GM19468 (cell line): ENCODE data around the gene HBEGF.
A peak's percentile ranks its signal among the peaks of the same experiment; 100 is the strongest.
"Not testable (repeated sequence)": the region's sequence is repeated elsewhere in the genome, so short reads cannot be mapped to it uniquely, and the experiment has no call there.

ENCODE experiments used
- ATAC-seq: cut with Tn5 transposase; IDR thresholded peaks from one replicate; pipeline ENCODE4 v1.9.1; 2021; ENCODE audit warnings: mild to moderate bottlenecking, moderate library complexity, moderate number of reproducible peaks; ENCODE audit not compliant: unreplicated experiment; ENCODE audit errors: extremely low read depth

Gene HBEGF

DNA sequence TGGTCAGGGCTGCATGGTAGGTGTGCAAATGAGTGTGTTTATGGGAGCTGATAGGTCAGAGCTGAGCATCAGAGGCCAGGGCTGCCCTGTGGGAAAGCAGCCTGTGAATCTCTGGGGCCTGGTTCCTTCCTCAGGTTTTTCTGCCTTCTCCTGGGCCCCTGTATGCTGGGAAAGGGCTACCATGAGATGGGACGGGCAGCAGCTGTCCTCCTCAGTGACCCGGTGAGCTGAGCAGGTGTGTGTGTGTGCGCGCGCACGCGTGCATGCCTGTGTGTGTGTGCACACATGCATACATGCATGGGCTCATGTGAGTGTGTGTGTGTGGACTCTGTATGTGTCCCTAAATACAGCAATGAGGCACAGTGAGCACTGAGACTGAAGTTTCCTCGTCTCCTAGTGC lies 15.9 kb upstream of the HBEGF start:
- ATAC-seq: no peak

DNA sequence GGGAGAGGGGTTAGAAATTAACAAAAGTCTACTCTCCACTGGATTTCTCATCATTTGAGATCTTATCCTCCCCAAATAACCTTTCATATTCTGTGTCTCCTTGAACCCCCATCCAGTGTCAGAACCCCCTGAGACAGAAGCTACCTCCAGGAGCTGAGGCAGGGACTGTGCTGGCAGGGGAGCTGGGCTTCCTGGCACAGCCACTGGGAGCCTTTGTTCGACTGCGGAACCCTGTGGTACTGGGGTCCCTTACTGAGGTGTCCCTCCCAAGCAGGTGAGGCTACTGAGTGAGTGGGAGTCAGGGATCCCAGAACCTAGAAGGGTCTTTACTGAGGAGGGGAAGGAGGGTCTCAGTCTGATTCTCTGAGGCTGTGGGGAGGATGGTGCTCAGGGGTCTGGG lies 15.5 kb upstream of the HBEGF start:
- no peak for ATAC-seq

DNA sequence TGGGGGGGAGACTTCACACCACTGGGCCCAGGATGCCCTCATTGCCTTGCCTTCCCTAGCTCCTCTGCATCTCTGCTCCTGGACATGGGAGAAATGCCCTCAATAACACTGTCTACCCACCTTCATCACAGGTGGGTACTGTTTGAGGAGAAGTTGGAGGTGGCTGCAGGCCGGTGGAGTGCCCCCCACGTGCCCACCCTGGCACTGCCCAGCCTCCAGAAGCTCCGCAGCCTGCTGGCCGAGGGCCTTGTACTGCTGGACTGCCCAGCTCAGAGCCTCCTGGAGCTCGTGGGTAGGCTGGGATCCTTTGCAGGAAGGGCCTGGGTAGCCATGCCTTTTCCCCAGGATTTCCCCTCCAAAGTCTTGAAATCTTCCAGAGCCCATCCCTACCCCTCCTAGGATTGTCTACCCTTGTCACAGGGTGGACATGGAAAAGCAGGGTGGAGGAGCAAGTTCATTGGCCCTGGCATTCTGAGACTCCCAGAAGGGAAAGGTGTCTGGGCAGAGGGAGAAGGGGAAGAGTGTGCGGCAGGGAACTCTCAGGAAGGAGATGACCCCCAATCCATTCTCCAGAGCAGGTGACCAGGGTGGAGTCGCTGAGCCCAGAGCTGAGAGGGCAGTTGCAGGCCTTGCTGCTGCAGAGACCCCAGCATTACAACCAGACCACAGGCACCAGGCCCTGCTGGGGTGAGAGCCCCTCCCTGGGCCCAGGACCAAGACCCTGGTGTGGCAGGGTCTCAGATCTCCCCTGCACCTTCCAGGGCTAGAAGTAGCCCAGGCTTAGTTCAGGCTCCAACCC lies 14.5 kb upstream of the HBEGF start:
- no peak for ATAC-seq

DNA sequence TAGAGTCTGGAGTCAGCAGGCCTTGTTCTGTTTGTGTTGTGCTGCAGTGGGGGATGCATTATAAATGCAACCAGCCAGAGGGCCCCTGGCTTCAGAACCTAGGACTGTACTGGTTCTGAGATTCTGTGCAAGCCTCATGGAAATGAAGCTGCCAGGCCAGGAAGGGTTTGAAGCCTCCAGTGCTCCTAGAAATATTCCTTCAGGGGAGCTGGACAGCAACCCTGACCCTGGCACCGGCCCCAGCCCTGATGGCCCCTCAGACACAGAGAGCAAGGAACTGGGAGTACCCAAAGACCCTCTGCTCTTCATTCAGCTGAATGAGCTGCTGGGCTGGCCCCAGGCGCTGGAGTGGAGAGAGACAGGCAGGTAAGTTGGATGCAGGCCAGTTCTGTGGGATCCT lies 13.7 kb upstream of the HBEGF start, which contains the start of gene SLC4A9:
SLC4A9 (plus strand) TSS at position 94 of the 400 bp plus-strand sequence; CDS start at position 137, 43 bp downstream.
- no peak for ATAC-seq

DNA sequence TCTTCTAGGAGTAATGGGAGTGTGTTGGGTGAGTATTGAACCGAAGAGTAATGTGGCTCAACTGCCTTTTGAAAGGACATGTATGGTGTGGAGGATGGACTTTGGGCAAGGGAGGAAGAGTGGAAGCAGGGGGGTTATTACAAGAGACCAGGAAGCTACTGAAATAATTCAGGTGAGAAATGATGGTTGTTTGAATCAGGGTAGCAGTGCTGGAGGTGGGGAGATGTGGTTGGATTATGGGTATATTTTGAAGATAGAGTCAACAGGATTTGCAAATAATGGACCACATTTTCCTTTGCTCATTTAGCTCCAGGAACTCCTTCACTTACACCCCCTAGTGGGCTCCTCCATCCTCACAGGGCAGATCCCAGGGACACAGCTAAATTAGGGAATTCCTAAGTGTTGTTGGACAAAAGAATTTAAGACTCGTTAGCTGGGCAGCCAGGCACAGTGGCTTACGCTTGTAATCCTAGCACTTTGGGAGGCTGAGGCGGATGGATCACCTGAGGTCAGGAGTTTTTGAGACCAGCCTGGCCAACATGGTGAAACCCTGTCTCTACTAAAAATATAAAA lies 12.4 kb upstream of the HBEGF start:
- no peak for ATAC-seq

DNA sequence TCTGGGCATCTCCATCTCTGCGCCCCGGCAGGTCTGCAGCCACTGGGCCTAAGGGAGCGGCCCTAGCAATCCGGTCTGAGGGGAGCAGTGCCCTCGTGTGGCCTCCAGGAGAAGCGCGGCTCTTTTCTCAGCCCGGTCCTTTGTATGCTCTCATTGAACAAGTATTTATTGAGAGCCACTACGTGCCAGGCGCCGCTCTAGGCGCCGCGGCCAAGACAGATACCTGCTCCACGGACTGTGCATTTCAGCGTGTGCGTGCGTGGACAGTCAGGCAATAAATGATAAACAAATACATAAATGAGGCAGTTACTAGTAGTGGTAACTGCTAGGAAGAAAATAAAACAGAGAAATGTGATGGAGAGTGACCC lies 11.3 kb upstream of the HBEGF start:
- ATAC-seq: peak; percentile 78

DNA sequence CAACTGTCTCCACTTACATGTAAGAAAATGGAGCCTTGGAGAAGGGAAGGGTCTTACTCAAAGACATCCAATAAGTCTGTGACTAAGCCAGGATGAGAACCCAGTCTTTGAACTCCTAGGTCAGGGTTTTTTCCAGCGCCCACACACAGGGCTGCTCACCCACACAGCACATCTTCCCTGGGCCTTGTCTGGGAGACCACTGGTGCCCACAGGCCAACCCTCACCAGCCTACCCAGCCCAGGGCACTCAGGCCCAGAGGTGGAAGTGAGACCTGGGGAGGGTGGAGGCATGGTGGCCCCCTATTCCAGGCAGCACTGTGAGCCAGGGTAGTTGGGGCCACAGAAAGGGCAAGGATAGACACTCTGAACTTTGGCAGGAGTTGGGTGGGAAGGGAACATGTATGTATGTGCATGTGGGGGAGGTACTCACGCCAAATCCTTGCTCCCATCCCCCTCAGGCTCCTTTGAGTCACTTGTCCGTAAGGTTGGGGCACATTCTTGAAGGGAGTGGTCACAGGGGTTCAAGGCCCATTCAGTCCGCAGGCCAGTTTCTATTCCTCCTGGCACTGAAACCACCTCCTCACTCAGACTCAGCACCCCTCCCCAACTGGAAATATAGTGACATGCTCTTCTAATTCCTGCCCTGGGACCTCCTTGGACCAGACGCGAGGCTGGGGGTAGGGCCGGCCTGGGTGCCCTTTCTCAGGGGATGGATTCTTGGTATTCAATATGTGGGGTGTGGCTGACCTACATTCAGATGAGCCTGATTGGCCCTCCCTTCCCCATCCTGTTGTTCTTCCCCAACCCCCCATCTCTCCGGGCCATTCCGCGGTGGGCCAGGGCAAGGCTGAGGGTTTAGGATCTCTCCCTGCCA lies 10.7 kb upstream of the HBEGF start:
- ATAC-seq: no peak

DNA sequence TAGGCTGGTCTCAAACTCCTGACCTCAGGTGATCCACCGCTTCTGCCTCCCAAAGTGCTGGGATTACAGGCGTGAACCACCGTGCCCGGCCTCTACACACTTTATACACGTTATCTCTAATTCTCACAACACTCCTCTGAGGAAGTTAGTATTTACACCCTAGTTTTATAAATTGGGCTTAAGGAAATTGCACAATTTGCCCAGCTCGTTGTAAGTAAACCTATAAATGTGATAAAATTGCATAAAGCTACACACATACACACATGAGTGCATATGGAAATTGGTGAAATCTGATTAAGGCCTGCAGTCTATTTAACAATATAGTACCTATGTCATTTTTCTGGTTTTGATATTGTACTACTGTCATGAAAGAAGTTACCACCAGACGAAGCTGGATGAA lies 9.1 kb upstream of the HBEGF start:
- ATAC-seq: no peak

DNA sequence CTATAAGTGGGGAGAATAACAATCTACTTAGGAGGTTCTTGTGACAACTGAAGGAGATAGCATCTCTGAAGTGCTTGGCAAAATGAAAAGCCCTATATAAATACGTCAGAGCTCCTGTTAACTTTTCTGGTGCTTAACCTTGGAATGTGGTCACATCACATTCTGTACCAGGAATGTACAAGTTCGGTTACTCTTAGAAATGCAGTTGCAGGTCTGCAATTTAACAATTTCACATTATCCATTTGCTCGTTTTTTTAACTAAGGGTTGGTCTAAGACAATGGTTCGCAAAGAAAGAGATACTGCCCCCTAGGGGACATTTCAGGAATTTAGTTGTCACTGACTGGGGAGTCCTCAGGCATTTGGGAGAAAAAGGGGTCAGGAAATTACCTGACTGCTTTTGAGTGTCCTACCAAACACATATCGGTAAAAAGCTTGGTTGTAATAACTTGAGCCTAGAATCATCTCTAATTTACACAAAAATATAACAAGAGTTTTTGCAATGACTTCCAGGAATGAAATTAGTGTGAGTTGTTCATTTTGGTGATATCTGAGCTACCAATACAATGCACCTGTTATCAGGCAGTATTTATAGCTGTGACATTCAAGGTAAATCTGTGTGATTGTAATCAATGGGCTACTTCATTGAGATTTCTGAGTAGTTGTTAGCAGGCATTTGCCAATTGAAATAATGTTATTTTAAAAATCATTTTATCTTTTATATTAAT lies 5.4 kb upstream of the HBEGF start:
- ATAC-seq: peak; percentile 34

DNA sequence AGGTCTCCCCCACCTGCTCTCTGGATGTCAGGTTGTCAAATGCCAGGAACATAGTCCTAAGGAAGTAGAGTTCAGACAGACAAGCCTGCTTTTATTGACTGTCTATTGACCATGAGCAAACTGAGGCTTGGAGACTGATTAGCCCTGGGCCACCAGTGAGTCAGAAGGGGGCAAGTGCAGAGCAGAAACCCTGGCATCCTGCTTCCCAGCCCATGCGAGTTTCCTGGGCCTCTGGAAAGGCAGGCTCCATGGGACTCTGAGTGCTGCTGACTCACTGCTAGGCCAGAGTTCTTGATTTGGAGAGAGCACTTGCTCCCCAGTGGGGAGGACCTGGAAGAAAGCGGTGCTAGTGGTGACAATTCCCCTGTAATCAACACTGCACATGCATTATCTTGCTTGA lies 2.8 kb upstream of the HBEGF start:
- no peak for ATAC-seq

DNA sequence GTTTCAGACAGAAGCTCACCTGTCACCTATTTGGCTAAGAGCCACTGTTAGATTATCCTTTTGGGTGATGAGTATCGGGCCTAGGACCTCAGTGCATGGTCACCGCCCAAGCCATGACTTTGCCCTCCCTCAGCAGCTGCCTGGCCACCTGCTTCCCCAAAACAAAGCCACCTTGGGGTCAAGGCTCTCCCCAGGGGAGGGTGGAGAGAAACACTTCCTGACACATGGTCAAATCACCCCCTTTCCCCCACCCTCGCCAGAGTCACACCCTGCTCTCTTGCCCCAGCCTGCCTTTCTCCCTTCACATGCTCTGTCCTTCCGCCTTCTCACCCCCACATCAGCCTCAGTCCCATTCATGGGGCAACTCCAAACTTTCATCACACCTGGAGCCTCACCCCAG lies 1.7 kb upstream of the HBEGF start:
- ATAC-seq: no peak

DNA sequence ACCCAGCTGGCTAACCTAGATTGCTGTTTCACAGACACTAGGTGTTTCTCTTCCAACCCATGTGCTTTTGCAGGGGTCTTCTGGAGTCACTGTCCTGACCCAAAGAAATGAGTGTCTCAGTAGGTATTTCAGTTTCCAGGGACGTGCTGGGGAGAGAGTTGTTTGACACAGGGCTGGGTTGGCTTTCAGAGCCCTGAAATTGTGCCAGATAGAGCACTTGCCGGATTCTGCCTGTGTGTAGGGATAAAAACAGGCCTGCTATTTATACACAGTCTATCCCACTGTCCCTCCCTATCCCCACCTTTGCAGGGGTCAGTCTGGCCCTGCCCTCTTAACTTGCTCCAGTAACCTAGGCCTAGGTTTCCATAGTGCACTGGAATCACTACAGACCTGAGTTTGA lies 957 bp upstream of the HBEGF start:
- no peak for ATAC-seq

DNA sequence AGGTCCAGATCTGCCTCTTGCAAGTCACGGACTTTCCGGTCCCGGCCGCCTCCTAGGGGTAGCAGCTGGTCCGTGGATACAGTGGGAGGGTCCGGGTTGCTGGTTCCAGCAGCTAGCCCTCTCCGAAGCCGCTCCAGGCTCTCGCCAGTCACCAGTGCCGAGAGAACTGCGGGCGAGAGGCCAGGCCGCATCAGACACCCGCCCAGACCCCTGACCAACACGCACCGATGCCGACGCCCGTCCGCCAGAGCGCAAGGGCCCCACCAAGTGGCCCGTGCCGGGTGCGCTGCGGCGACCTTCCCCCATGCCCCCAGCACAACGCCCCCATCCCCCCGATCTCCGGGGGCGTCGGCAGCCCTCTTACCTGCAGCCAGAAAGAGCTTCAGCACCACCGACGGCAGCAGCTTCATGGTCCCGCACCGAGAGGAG lies 470 bp downstream of the HBEGF start:
- no peak for ATAC-seq

DNA sequence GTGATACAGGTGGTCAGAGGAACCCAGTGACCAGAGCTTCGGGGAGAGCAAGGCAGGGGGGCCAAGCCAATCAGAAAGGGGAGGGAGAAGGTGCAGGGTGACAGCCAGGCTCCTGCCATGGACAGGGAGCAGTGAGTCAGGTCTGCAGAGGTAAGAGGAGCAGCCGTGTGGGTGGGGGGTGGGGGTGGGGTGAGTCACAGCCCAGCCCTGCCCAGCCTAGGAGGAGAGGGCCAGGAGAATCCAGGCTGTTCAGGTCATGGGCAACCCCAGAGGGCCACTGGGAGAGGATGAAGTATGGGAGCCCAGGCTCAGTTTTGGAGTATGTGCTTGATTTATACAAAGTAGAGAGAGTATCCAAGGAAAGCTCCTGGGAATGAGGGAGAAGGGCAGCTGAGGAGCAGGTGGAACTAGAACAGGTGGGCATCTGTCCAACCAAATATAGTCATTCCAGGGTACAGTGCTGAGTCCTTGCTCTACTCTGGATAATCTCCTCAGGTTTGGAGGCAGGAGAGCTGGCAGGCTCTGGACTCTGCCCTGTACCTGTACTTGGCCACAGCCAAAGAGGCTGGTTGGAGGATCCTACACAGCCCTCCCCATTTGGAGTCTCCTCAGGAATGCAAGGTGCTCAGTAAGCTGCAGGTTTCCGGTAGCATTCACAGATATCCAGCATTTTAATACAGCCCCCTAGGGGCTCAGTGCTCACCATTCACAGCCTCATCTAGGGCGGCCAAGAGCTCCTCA lies 1.6 kb downstream of the HBEGF start:
- ATAC-seq: no peak

DNA sequence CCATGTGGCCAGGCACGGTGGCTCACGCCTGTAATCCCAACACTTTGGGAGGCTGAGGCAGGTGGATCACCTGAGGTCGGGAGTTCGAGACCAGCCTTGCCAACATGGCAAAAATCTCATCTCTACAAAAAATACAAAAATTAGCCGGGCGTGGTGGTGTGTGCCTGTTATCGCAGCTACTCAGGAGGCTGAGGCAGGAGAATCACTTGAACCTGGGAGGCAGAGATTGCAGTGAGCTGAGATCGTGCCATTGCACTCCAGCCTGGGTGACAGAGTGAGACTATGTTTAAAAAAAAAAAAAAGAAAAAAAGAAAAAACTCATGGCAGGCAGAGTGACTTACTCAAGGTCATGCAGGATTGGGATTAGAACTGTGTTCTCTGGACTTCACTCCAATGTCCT lies 2.6 kb downstream of the HBEGF start:
- not testable (repeated sequence) for ATAC-seq

DNA sequence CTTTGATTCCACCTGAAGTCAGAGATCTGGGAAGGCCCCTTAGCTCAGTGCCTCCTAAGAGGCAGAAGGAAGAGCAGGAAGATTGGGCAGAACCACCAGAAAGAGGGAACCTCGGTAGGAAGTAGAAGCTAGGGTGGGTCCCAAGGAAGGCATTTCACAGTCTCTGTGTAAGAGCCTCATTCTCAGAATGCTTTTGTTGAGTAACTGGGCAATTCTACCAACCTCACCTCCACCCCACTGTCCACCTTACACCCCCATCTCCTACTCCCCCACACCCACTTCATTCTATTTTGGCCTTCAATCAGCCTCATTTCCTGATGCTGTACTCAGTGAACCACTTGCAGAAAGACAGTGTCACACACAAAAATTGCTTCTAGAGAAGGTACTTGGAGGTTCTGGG lies 3.5 kb downstream of the HBEGF start:
- no peak for ATAC-seq

DNA sequence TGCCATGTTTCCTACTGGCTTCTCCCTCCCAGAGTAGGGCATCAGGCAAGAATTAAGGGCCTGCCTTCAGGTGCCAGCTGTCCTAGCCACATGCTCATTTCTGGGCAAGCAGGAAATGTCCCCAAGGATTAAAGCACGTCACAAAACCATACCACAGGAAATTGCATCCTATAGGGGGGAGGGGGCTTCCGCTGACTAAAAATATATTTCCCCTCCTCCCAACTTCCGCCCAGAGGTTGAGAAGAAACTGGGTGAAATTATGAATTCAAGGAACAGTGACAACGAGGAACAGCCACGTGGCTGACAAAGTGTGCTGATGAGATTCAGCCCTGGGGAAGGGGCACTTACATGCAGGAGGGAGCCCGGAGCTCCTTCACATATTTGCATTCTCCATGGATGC lies 4.1 kb downstream of the HBEGF start:
- no peak for ATAC-seq

DNA sequence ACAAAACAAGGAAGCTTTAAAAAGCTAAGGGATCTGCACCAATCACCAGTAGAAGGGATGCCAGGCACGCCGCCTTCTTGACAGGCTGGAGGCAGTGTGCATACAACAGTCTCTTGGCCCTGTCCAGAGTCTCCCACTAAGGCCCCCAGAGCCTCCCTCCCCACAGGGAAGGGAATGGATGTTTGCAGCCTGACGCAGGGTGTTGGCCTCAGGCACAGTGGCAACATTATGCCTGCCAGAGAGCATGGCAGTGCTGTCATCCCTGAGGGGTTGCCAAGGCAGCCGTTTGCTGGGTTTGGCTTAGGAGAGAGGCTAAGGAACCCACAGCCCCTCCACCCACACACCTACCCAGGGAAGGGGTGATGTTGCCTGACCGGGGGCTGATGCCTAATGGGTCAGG lies 4.8 kb downstream of the HBEGF start:
- no peak for ATAC-seq

DNA sequence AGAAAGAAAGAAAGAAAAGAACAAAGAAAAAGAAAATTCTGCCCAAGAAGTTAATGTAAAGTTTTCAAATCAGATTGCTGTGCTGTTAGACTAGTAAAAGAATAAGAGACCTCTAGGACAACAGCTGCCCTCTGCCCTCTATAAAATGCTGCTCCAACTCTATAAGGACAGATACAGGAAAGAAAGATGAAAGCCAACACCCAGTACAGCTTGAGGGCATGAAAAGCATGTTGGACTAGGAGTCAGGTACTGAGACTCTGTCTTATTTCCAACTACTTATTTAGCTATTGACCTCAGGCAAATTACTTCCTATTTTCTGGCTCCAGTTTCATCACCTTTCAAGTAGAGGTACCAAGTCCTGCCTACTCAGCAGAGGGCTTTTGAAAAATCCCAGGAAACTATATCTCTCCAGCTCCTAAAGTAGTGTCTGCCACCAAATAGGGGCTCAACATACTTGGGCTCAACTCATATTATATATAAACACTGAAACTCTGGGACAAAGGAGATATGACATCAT lies 5.7 kb downstream of the HBEGF start:
- ATAC-seq: no peak

DNA sequence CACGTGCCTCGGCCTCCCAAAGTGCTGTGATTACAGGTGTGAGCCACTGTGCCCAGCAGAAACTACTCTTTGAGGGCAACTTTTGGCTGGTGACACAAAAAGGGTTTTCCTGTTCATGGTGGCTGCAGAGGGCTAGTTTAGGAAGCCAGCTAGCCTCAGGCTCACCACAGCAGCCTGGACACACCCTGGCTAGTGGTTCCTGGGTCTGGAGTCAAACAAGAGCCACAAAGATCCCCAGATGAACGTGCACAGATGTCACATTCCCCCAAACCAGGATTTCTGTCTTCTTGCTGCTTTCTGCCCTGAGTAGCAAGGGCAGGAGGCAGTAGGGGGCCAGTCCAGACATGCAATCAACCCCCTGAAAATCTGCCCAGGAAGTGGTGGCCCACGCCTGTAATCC lies 6.8 kb downstream of the HBEGF start:
- ATAC-seq: no peak
